A549 (cell line): ENCODE results near the gene CALN1. TPM values are rescaled to one million over a fixed set of nuclear protein-coding genes. Genes with fewer than 3 reads are reported as not detected.

ENCODE experiments used
- ATAC-seq, 2 experiments: fragments of 200-7000 bp in 1 of 2; fragments of >200 bp in 1 of 2; cut with Nextera tagmentation in 1 of 2; cut with Tn5 transposase in 1 of 2; 3 replicates each; pipeline versions ENCODE4 v1.8.0 to v1.9.1; 2018 to 2020; ENCODE audit warnings: mild to moderate bottlenecking in 1 of 2, moderate library complexity in 1 of 2
- CTCF ChIA-PET: fragments of 300-600 bp; sonication (Branson Sonifier 250); formaldehyde crosslinking; extraction: SDS; loops from one replicate; lab custom pipeline; 2021; ENCODE audit warnings: antibody characterized with exemption, inconsistent platforms; lab: Yijun Ruan, JAX
- POLR2A ChIA-PET: fragments of 350-600 bp; formaldehyde crosslinking; extraction: SDS; loops from one replicate; lab custom pipeline; 2021; ENCODE audit warnings: antibody characterized with exemption, inconsistent platforms; lab: Yijun Ruan, JAX
- DNase-seq, 2 experiments: peaks; one replicate each; pipeline versions ENCODE4 v3.0.0 to v3.0.0-alpha.2; 2011 to 2016; ENCODE audit warnings: low read depth in 1 of 2, low spot score in 1 of 2
- FAIRE-seq: peaks from 2 replicates; lab custom pipeline; 2011; peaks lifted over from hg19 to GRCh38; lab: Jason Lieb, UNC
- H3K27ac ChIP-seq, 2 experiments: fragments of >200 bp; sonication (Bioruptor Twin); formaldehyde crosslinking; 3 replicates each; pipeline ENCODE4 v1.5.1; 2016 to 2017
- H3K4me1 ChIP-seq: fragments of >200 bp; sonication (Bioruptor Twin); formaldehyde crosslinking; 3 replicates; pipeline ENCODE4 v1.6.1; 2016
- H3K4me2 ChIP-seq: fragments of >200 bp; sonication (Bioruptor Twin); formaldehyde crosslinking; 3 replicates; pipeline ENCODE4 v1.6.1; 2016
- H3K4me3 ChIP-seq: fragments of >200 bp; sonication (Bioruptor Twin); formaldehyde crosslinking; 3 replicates; pipeline ENCODE4 v1.5.1; 2016
- H3K9me3 ChIP-seq: fragments of >200 bp; sonication (Bioruptor Twin); formaldehyde crosslinking; 3 replicates; pipeline ENCODE4 v1.6.1; 2016
- CBX2 ChIP-seq: fragments of 200-600 bp; sonication (generic); IDR thresholded peaks from 2 replicates; pipeline ENCODE4 v1.6.1; 2016; ENCODE audit warnings: low read depth, mild to moderate bottlenecking, borderline replicate concordance
- EHF ChIP-seq: fragments of 250-450 bp; sonication (Bioruptor Pico); IDR thresholded peaks from 2 replicates; pipeline ENCODE4 v1.5.0; 2020; ENCODE audit warnings: mild to moderate bottlenecking
- EP300 ChIP-seq, 2 experiments: fragments of >200 bp; sonication (Bioruptor Twin); formaldehyde crosslinking; IDR thresholded peaks; 2 replicates in 1 of 2; 3 replicates in 1 of 2; pipeline ENCODE4 v1.6.1; 2016 to 2017
- FOSB ChIP-seq: fragments of 250-450 bp; sonication (Bioruptor Pico); IDR thresholded peaks from 2 replicates; pipeline ENCODE4 v1.5.0; 2020; ENCODE audit warnings: mild to moderate bottlenecking, moderate library complexity
- FOSL2 ChIP-seq, 2 experiments: fragments of 450-650 bp in 1 of 2; fragments of >200 bp in 1 of 2; sonication (Bioruptor Twin) in 1 of 2; formaldehyde crosslinking; IDR thresholded peaks; 2 replicates each; pipeline versions ENCODE4 v1.5.0 to v1.6.1; 2016 to 2020; ENCODE audit warnings: mild to moderate bottlenecking in 1 of 2, moderate library complexity in 1 of 2
- FOXS1 ChIP-seq: fragments of 250-450 bp; sonication (Bioruptor Pico); IDR thresholded peaks from 2 replicates; pipeline ENCODE4 v1.5.0; 2020; ENCODE audit warnings: mild to moderate bottlenecking, moderate library complexity
- GATA3 ChIP-seq: IDR thresholded peaks from 2 replicates; pipeline ENCODE4 v1.6.1; 2012; ENCODE audit warnings: borderline replicate concordance
- HDAC2 ChIP-seq: fragments of 200-600 bp; sonication (generic); IDR thresholded peaks from 2 replicates; pipeline ENCODE4 v1.6.1; 2016
- HEYL ChIP-seq: fragments of 250-450 bp; sonication (Bioruptor Pico); IDR thresholded peaks from 2 replicates; pipeline ENCODE4 v1.8.0; 2021; ENCODE audit warnings: mild to moderate bottlenecking, moderate library complexity
- HOXA7 ChIP-seq: fragments of 250-450 bp; sonication (Bioruptor Pico); IDR thresholded peaks from 2 replicates; pipeline ENCODE4 v1.5.0; 2020; ENCODE audit warnings: mild to moderate bottlenecking, moderate library complexity
- HOXB13 ChIP-seq: fragments of 250-450 bp; sonication (Bioruptor Pico); IDR thresholded peaks from 2 replicates; pipeline ENCODE4 v1.5.0; 2020; ENCODE audit warnings: low read depth, mild to moderate bottlenecking, moderate library complexity
- JUN ChIP-seq, 2 experiments: fragments of >200 bp; sonication (Bioruptor Twin); formaldehyde crosslinking; IDR thresholded peaks; 2 replicates in 1 of 2; 3 replicates in 1 of 2; pipeline ENCODE4 v1.6.1; 2016 to 2017
- JUNB ChIP-seq: fragments of >200 bp; sonication (Bioruptor Twin); formaldehyde crosslinking; IDR thresholded peaks from 2 replicates; pipeline ENCODE4 v1.6.1; 2016
- MAZ ChIP-seq: fragments of 150-350 bp; IDR thresholded peaks from 2 replicates; pipeline ENCODE4 v1.6.1; 2014; ENCODE audit warnings: antibody characterized with exemption, low read depth, low read length, borderline replicate concordance
- NFE2L2 ChIP-seq: fragments of 150-350 bp; conservative IDR thresholded peaks from 2 replicates; pipeline ENCODE4 v1.6.1; 2014; ENCODE audit warnings: low read length
- PHF8 ChIP-seq: fragments of 200-600 bp; sonication (generic); IDR thresholded peaks from 2 replicates; pipeline ENCODE4 v1.6.1; 2016; ENCODE audit warnings: low read depth, mild to moderate bottlenecking, antibody characterized with exemption, moderate library complexity, borderline replicate concordance
- POLR2A ChIP-seq: IDR thresholded peaks from 2 replicates; pipeline ENCODE4 v1.6.1; 2012; ENCODE audit warnings: mild to moderate bottlenecking, low read length
- POLR2AphosphoS2 ChIP-seq: conservative IDR thresholded peaks from 2 replicates; pipeline ENCODE4 v1.6.1; 2012; ENCODE audit warnings: low read length, improper control_type of control experiment, inconsistent platforms
- RAD21 ChIP-seq, 2 experiments: fragments of >200 bp in 1 of 2; sonication (Bioruptor Twin) in 1 of 2; formaldehyde crosslinking in 1 of 2; IDR thresholded peaks in 1 of 2; conservative IDR thresholded peaks in 1 of 2; 2 replicates in 1 of 2; 3 replicates in 1 of 2; pipeline ENCODE4 v1.6.1; 2012 to 2018; ENCODE audit warnings: inconsistent platforms in 1 of 2
- SMC3 ChIP-seq: fragments of >200 bp; sonication (Bioruptor Twin); formaldehyde crosslinking; IDR thresholded peaks from 3 replicates; pipeline ENCODE4 v1.6.1; 2018; ENCODE audit warnings: inconsistent platforms
- SREBF2 ChIP-seq: fragments of 450-650 bp; IDR thresholded peaks from 2 replicates; pipeline ENCODE4 v1.6.1; 2014; ENCODE audit warnings: mild to moderate bottlenecking, moderate library complexity
- TFCP2L1 ChIP-seq: fragments of 250-450 bp; sonication (Bioruptor Pico); IDR thresholded peaks from 2 replicates; pipeline ENCODE4 v1.5.0; 2021; ENCODE audit warnings: mild to moderate bottlenecking
- ZFP36 ChIP-seq: fragments of 450-650 bp; IDR thresholded peaks from 2 replicates; pipeline ENCODE4 v1.6.1; 2014; ENCODE audit warnings: borderline replicate concordance; ENCODE audit not compliant: partially characterized antibody
- WGBS: methylation state at CpG from one replicate; pipeline ENCODE4 v1.1.6; 2017; ENCODE audit errors: missing lambda C conversion rate; 5-methylcytosine and 5-hydroxymethylcytosine counted together
- polyA plus RNA-seq, 4 experiments: library from polyadenylated mRNA; depleted of rRNA in 3 of 4; stranded (reverse); fragments of >200 nt; fragmentation: RNase III in 1 of 4; extraction: RNeasy Plus Mini Kit Qiagen cat#74134 plus additional on column Dnase treatment in 1 of 4; gene quantifications; 2 replicates in 3 of 4; 3 replicates in 1 of 4; pipeline ENCODE4 v1.2.3, GENCODE V29; 2011 to 2017
- TF ChIP-seq, protein P1 (sequence below): IDR thresholded peaks from 2 replicates; pipeline ENCODE4 v1.6.1; 2012
- TF ChIP-seq, protein P2 (sequence below): fragments of 150-350 bp; IDR thresholded peaks from 2 replicates; pipeline ENCODE4 v1.6.1; 2014; ENCODE audit warnings: low read depth, mild to moderate bottlenecking, low read length
- TF ChIP-seq, protein P3 (sequence below): fragments of >200 bp; sonication (Bioruptor Twin); formaldehyde crosslinking; IDR thresholded peaks from 3 replicates; pipeline ENCODE4 v1.6.1; 2016
- TF ChIP-seq, protein P4 (sequence below): fragments of >200 bp; sonication (Bioruptor Twin); formaldehyde crosslinking; IDR thresholded peaks from 2 replicates; pipeline ENCODE4 v1.6.1; 2016
- TF ChIP-seq, protein P5 (sequence below): fragments of 250-450 bp; sonication (Bioruptor Pico); IDR thresholded peaks from 2 replicates; pipeline ENCODE4 v1.5.0; 2021; ENCODE audit warnings: mild to moderate bottlenecking, moderate library complexity, borderline replicate concordance

The CALN1 gene
- polyA plus RNA-seq, 2 of the 4 experiments (the other 2 are of a cell fraction) = not detected

DNA sequence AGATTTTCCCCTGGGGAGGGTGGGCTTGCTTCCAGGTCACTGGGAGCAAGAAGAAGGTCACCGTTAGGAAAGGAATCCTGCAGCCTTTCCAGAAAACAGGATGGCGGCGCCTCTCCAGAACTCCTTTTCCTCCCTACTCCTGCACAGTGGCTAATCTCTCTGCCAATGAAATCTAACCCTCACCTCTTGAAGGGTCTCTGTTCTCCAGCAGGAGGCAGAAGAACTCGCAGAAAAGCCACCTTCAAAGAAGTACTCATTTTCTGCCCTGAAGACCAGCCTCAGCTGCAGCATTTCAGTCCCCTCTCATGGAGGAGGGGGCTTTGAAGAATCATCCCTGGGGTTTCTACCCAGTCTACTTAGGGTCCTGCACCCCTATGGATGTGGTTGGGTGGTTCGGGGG, 626.9 kb downstream of the CALN1 start:
- ATAC-seq (no peak), FAIRE-seq (no peak), DNase-seq (no peak)
- Histone ChIP-seq H3K9me3 (peaks cover 11% of the 10 kb centered on the region; the same call in 2 of the 3 replicates), H3K4me3 (no peak overlapping the region), H3K4me1 (no peaks in the 10 kb centered on the region), H3K27ac (no peak overlapping the region), H3K4me2 (no peak overlapping the region)
- ChIA-PET CTCF (no interaction called here), POLR2A (no interaction called here)
- 22% methylated on average over 5 of the region's 5 CpGs for WGBS
- TF ChIP-seq POLR2AphosphoS2 (no peak), TFCP2L1 (CRISPR knock-in tag) (no peak), EHF (no peak), EP300 (IDR thresholded peaks at IDR 0.05) (no peak), NFE2L2 (no peak), SMC3 (no peak), FOXS1 (CRISPR knock-in tag) (no peak), SREBF2 (no peak), FOSL2 (IDR thresholded peaks at IDR 0.05) (no peak), FOSL2 (CRISPR knock-in tag; IDR thresholded peaks at IDR 0.05) (no peak), HOXA7 (no peak), ZFP36 (no peak)
- TF ChIP-seq, protein P1, sequence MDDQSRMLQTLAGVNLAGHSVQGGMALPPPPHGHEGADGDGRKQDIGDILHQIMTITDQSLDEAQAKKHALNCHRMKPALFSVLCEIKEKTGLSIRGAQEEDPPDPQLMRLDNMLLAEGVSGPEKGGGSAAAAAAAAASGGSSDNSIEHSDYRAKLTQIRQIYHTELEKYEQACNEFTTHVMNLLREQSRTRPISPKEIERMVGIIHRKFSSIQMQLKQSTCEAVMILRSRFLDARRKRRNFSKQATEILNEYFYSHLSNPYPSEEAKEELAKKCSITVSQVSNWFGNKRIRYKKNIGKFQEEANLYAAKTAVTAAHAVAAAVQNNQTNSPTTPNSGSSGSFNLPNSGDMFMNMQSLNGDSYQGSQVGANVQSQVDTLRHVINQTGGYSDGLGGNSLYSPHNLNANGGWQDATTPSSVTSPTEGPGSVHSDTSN = no peak
- TF ChIP-seq, protein P2, sequence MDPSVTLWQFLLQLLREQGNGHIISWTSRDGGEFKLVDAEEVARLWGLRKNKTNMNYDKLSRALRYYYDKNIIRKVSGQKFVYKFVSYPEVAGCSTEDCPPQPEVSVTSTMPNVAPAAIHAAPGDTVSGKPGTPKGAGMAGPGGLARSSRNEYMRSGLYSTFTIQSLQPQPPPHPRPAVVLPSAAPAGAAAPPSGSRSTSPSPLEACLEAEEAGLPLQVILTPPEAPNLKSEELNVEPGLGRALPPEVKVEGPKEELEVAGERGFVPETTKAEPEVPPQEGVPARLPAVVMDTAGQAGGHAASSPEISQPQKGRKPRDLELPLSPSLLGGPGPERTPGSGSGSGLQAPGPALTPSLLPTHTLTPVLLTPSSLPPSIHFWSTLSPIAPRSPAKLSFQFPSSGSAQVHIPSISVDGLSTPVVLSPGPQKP = no peak

DNA sequence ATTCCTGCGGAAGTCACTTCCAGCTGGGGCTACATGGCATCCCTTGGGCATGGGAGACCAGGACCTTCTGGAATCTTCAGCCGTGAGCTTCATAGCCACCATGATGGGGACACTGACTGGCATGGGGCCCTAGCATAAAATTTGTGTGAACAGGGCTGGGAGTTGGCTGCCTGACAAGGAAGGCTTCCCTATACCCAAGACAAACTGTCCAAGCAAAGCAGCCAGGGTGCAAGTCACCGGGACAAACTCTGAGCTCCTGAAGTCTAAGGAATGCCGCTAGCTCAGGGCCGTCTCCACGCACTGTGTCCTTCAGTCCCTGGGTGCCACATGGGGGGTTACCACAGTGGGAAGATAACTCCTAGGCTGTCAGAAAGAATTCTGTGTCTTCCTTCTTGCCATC, 627.4 kb downstream of the CALN1 start:
- H3K27ac ChIP-seq = no peak overlapping the region
- ATAC-seq (no peak), FAIRE-seq (no peak), DNase-seq (no peak)
- no peak overlapping the region for H3K4me2 ChIP-seq
- peaks cover 11% of the 10 kb centered on the region; the same call in 2 of the 3 replicates for H3K9me3 ChIP-seq
- TF ChIP-seq SMC3 = no peak
- TF ChIP-seq FOSB (CRISPR knock-in tag) = no peak
- TF ChIP-seq JUN (IDR thresholded peaks at IDR 0.05) = no peak
- no peak for TF ChIP-seq MAZ
- no peak for TF ChIP-seq CBX2
- no peak for TF ChIP-seq JUNB
- no peak for TF ChIP-seq HEYL
- no peak for TF ChIP-seq POLR2A
- no peak for TF ChIP-seq HOXA7
- no peak for TF ChIP-seq GATA3
- TF ChIP-seq HOXB13 (CRISPR knock-in tag) = no peak
- no peak for TF ChIP-seq PHF8
- no peak for TF ChIP-seq RAD21 (conservative IDR thresholded peaks at IDR 0.05 in 1 of 2, IDR thresholded peaks at IDR 0.05 in 1 of 2)
- TF ChIP-seq, protein P3, sequence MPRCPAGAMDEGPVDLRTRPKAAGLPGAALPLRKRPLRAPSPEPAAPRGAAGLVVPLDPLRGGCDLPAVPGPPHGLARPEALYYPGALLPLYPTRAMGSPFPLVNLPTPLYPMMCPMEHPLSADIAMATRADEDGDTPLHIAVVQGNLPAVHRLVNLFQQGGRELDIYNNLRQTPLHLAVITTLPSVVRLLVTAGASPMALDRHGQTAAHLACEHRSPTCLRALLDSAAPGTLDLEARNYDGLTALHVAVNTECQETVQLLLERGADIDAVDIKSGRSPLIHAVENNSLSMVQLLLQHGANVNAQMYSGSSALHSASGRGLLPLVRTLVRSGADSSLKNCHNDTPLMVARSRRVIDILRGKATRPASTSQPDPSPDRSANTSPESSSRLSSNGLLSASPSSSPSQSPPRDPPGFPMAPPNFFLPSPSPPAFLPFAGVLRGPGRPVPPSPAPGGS = no peak
- no peak for TF ChIP-seq SREBF2
- TF ChIP-seq, protein P4, sequence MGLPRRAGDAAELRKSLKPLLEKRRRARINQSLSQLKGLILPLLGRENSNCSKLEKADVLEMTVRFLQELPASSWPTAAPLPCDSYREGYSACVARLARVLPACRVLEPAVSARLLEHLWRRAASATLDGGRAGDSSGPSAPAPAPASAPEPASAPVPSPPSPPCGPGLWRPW = no peak
- TF ChIP-seq NFE2L2 = no peak
- TF ChIP-seq, protein P5, sequence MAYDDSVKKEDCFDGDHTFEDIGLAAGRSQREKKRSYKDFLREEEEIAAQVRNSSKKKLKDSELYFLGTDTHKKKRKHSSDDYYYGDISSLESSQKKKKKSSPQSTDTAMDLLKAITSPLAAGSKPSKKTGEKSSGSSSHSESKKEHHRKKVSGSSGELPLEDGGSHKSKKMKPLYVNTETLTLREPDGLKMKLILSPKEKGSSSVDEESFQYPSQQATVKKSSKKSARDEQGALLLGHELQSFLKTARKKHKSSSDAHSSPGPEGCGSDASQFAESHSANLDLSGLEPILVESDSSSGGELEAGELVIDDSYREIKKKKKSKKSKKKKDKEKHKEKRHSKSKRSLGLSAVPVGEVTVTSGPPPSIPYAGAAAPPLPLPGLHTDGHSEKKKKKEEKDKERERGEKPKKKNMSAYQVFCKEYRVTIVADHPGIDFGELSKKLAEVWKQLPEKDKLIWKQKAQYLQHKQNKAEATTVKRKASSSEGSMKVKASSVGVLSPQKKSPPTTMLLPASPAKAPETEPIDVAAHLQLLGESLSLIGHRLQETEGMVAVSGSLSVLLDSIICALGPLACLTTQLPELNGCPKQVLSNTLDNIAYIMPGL (CRISPR knock-in tag) = no peak
- no peak for TF ChIP-seq ZFP36
- no peak for TF ChIP-seq HDAC2
- TF ChIP-seq, all 56 proteins: peak for 0
- WGBS = 28% methylated on average over 6 of the region's 6 CpGs
- ChIA-PET CTCF (no interaction called here), POLR2A (no interaction called here)
- no peaks in the 10 kb centered on the region for H3K4me1 ChIP-seq
- H3K4me3 ChIP-seq = no peak overlapping the region
